Panc1 (cell line): ENCODE results near the gene RHOH. TPM values are rescaled to one million over a fixed set of nuclear protein-coding genes. Genes with fewer than 3 reads are reported as not detected.
A peak's percentile ranks its signal among the peaks of the same experiment; 100 is the strongest.

Experiments
- ATAC-seq: fragments of 200-7000 bp; cut with Tn5 transposase; 2 replicates; pipeline ENCODE4 v1.9.1; 2020; ENCODE audit warnings: mild to moderate bottlenecking, moderate library complexity
- BruUV-seq: library from RNA; stranded (reverse); fragments of 400-500 nt; replicated peaks from 2 replicates; lab custom pipeline; 2021; lab: Mats Ljungman, UMichigan
- CTCF ChIA-PET: fragments of 300-600 bp; sonication (Branson Sonifier 250); formaldehyde crosslinking; loops from one replicate; lab custom pipeline; 2022; ENCODE audit warnings: antibody characterized with exemption; lab: Charles Lee
- POLR2A ChIA-PET: fragments of 300-600 bp; sonication (Branson Sonifier 250); formaldehyde crosslinking; loops from one replicate; lab custom pipeline; 2022; ENCODE audit warnings: antibody characterized with exemption; lab: Charles Lee
- DNase-seq: peaks from one replicate; pipeline ENCODE4 v3.0.0-alpha.2; 2010; ENCODE audit warnings: low read depth, low spot score
- H3K27ac ChIP-seq: 2 replicates; pipeline ENCODE4 v1.5.1; 2011; ENCODE audit warnings: mild to moderate bottlenecking, low read length, inconsistent platforms
- H3K27me3 ChIP-seq: fragments of 200-500 bp; sonication (Bioruptor generic); 2 replicates; pipeline ENCODE4 v1.6.0; 2014; ENCODE audit warnings: low read length, inconsistent platforms; ENCODE audit not compliant: control insufficient read depth, insufficient read depth
- H3K36me3 ChIP-seq: fragments of 200-500 bp; sonication (Bioruptor generic); 2 replicates; pipeline ENCODE4 v1.5.1; 2014; ENCODE audit warnings: inconsistent platforms, mild to moderate bottlenecking, low read length, moderate library complexity; ENCODE audit not compliant: control insufficient read depth, insufficient read depth
- H3K4me1 ChIP-seq: 2 replicates; pipeline ENCODE4 v1.5.1; 2011; ENCODE audit warnings: inconsistent platforms, mild to moderate bottlenecking, low read length, moderate library complexity; ENCODE audit not compliant: control insufficient read depth, insufficient read depth
- H3K4me3 ChIP-seq, 2 experiments: 2 replicates each; pipeline ENCODE4 v1.5.1; 2011 to 2012; ENCODE audit warnings: low read depth in 2 of 2, low read length in 2 of 2, mild to moderate bottlenecking in 2 of 2, inconsistent platforms in 1 of 2, moderate library complexity in 1 of 2
- H3K9me3 ChIP-seq: fragments of 200-500 bp; sonication (Bioruptor generic); 2 replicates; pipeline ENCODE4 v1.5.1; 2014; ENCODE audit warnings: low read depth, mild to moderate bottlenecking, inconsistent platforms, low read length, moderate library complexity; ENCODE audit not compliant: control insufficient read depth, insufficient read depth
- POLR2AphosphoS5 ChIP-seq: IDR thresholded peaks from 2 replicates; pipeline ENCODE4 v1.6.1; 2012; ENCODE audit warnings: mild to moderate bottlenecking, low read depth, low read length, moderate library complexity
- SIN3A ChIP-seq: IDR thresholded peaks from 2 replicates; pipeline ENCODE4 v1.6.1; 2012; ENCODE audit warnings: low read depth, mild to moderate bottlenecking, low read length, moderate library complexity, borderline replicate concordance; ENCODE audit not compliant: insufficient read depth
- TCF7L2 ChIP-seq: IDR thresholded peaks from 2 replicates; pipeline ENCODE4 v1.6.1; 2011; ENCODE audit warnings: mild to moderate bottlenecking, low read depth, low read length, inconsistent platforms
- in situ Hi-C: cut with HindIII; loops from 2 replicates; pipeline ENCODE4 v1.10.0; 2016; ENCODE audit warnings: low sequenced_read_pairs, low pct_unique_long_range_greater_than_20kb
- intact Hi-C: fragments of 100-400 bp; cut with micrococcal nuclease; formaldehyde crosslinking; loops from one replicate; pipeline ENCODE4 v1.10.0; 2022; ENCODE audit not compliant: unreplicated experiment
- total RNA-seq: library from RNA; stranded (reverse); gene quantifications from one replicate; pipeline ENCODE4 v1.2.1, GENCODE V29; 2021; ENCODE audit not compliant: unreplicated experiment
- TF ChIP-seq, protein P1 (sequence below): fragments of 450-650 bp; IDR thresholded peaks from 2 replicates; pipeline ENCODE4 v1.5.1; 2017; ENCODE audit warnings: mild to moderate bottlenecking
- TF ChIP-seq, protein P2 (sequence below), 2 experiments: IDR thresholded peaks; 2 replicates each; pipeline ENCODE4 v1.6.1; 2011 to 2012; ENCODE audit warnings: low read depth in 2 of 2, control low read depth in 1 of 2, low read length in 1 of 2, mild to moderate bottlenecking in 1 of 2, moderate library complexity in 1 of 2; ENCODE audit not compliant: insufficient read depth in 1 of 2

RHOH gene
- total RNA-seq, 1 experiment from 2014 or later = 1.2 TPM

- CTCF ChIA-PET = no interaction called here
- ATAC-seq (no peak), DNase-seq (no peak)
- in situ Hi-C loops (no loop called here), intact Hi-C loops (no loop called here)
- no peaks in the 10 kb centered on the region for H3K9me3 ChIP-seq
- H3K27me3 ChIP-seq = no peaks in the 10 kb centered on the region
- H3K4me1 ChIP-seq = peaks cover 5% of the 10 kb centered on the region
- no TSS peak for BruUV-seq
- peak overlapping the region; percentile 59; the same call in 1 of the 2 replicates for H3K27ac ChIP-seq
- no peaks in the 10 kb centered on the region for H3K36me3 ChIP-seq
- TF ChIP-seq, protein P1, sequence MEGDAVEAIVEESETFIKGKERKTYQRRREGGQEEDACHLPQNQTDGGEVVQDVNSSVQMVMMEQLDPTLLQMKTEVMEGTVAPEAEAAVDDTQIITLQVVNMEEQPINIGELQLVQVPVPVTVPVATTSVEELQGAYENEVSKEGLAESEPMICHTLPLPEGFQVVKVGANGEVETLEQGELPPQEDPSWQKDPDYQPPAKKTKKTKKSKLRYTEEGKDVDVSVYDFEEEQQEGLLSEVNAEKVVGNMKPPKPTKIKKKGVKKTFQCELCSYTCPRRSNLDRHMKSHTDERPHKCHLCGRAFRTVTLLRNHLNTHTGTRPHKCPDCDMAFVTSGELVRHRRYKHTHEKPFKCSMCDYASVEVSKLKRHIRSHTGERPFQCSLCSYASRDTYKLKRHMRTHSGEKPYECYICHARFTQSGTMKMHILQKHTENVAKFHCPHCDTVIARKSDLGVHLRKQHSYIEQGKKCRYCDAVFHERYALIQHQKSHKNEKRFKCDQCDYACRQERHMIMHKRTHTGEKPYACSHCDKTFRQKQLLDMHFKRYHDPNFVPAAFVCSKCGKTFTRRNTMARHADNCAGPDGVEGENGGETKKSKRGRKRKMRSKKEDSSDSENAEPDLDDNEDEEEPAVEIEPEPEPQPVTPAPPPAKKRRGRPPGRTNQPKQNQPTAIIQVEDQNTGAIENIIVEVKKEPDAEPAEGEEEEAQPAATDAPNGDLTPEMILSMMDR = no peak
- TF ChIP-seq, protein P2, sequence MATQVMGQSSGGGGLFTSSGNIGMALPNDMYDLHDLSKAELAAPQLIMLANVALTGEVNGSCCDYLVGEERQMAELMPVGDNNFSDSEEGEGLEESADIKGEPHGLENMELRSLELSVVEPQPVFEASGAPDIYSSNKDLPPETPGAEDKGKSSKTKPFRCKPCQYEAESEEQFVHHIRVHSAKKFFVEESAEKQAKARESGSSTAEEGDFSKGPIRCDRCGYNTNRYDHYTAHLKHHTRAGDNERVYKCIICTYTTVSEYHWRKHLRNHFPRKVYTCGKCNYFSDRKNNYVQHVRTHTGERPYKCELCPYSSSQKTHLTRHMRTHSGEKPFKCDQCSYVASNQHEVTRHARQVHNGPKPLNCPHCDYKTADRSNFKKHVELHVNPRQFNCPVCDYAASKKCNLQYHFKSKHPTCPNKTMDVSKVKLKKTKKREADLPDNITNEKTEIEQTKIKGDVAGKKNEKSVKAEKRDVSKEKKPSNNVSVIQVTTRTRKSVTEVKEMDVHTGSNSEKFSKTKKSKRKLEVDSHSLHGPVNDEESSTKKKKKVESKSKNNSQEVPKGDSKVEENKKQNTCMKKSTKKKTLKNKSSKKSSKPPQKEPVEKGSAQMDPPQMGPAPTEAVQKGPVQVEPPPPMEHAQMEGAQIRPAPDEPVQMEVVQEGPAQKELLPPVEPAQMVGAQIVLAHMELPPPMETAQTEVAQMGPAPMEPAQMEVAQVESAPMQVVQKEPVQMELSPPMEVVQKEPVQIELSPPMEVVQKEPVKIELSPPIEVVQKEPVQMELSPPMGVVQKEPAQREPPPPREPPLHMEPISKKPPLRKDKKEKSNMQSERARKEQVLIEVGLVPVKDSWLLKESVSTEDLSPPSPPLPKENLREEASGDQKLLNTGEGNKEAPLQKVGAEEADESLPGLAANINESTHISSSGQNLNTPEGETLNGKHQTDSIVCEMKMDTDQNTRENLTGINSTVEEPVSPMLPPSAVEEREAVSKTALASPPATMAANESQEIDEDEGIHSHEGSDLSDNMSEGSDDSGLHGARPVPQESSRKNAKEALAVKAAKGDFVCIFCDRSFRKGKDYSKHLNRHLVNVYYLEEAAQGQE (IDR thresholded peaks at IDR 0.05; ENCODE audit: insufficient read depth in 1 of 2, low read depth in 2 of 2, low read length in 1 of 2) = no peak
- TF ChIP-seq SIN3A (no peak), POLR2AphosphoS5 (no peak), TCF7L2 (no peak)
- POLR2A ChIA-PET = interaction anchor here (0.5 to 0.7 kb wide), 2 partner anchors 29 to 54 kb away, joined by 8 to 9 read pairs; no protein-coding TSS in a partner anchor
- H3K4me3 ChIP-seq = no peak overlapping the region
Observed at GRCh38 chr4:40202474-40202873, 5.6 kb downstream of the RHOH start.

DNA sequence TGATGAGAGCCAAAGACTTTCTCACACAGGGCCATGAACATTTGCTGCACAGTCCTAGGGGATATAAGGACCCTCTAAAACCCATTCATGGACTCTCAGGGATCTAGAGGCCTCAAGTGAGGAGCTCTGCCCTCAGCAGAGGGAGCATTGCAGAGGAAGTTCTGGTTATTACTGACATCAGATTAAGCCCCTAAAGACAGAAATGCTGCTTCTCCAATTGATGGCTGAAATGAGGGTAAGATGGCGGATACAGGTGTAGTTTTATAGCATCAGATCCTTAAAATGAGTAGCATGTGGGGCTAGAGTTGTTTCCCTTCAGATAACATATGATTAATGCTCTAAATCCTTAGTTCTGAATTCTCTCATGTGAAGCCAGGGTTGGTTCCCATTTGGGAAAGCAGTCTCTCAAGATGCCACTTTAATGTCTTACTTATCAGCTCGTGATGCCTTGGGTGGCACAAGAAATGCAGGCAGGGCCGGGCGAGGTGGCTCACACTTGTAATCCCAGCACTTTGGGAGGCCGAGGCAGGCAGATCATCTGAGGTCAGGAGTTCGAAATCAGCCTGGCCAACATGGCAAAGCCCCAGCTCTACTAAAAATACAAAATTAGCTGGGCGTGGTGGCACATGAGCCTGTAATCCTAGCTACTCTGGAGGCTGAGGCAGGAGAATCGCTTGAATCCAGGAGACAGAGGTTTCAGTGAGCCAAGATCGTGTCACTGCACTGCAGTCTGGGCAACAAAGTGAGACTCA is 7.9 kb downstream of the RHOH start:
- Histone ChIP-seq H3K4me3 (no peak overlapping the region), H3K4me1 (peaks cover 5% of the 10 kb centered on the region), H3K9me3 (no peaks in the 10 kb centered on the region), H3K27ac (peak overlapping the region; percentile 51; the same call in 1 of the 2 replicates), H3K27me3 (no peaks in the 10 kb centered on the region), H3K36me3 (no peaks in the 10 kb centered on the region)
- in situ Hi-C loops (no loop called here), intact Hi-C loops (no loop called here)
- POLR2A ChIA-PET = no interaction called here
- CTCF ChIA-PET = no interaction called here
- BruUV-seq = no TSS peak
- TF ChIP-seq, protein P1 = no peak
- TF ChIP-seq, protein P2 (IDR thresholded peaks at IDR 0.05; ENCODE audit: insufficient read depth in 1 of 2, low read depth in 2 of 2, low read length in 1 of 2) = no peak
- no peak for TF ChIP-seq TCF7L2
- TF ChIP-seq SIN3A = no peak
- TF ChIP-seq POLR2AphosphoS5 = no peak
- DNase-seq = no peak
- ATAC-seq = no peak
